HCT116 (cell line): ENCODE measurements around the gene MMP24.

Experiments used
- CTCF ChIP-seq, 3 experiments: fragments of 200-600 bp in 1 of 3; sonication (generic) in 1 of 3; IDR thresholded peaks in 2 of 3; conservative IDR thresholded peaks in 1 of 3; 2 replicates each; pipeline ENCODE4 v1.5.1; 2012 to 2017; ENCODE audit warnings: low read depth in 2 of 3, low read length in 2 of 3, antibody characterized with exemption in 1 of 3, borderline replicate concordance in 1 of 3, control low read depth in 1 of 3, mild to moderate bottlenecking in 1 of 3, mixed read lengths in 1 of 3, mixed run types in 1 of 3, moderate library complexity in 1 of 3; ENCODE audit not compliant: insufficient read depth in 1 of 3
- POLR2A ChIP-seq: IDR thresholded peaks from 2 replicates; pipeline ENCODE4 v1.7.0; 2011; ENCODE audit warnings: borderline replicate concordance; ENCODE audit not compliant: insufficient read depth, insufficient read length; ENCODE audit errors: extremely low read depth

- TF ChIP-seq CTCF (IDR thresholded peaks at IDR 0.05 in 2 of 3, conservative IDR thresholded peaks at IDR 0.05 in 1 of 3; ENCODE audit: borderline replicate concordance in 1 of 3, insufficient read depth in 1 of 3, low read depth in 2 of 3, low read length in 2 of 3) = no peak
- no peak for TF ChIP-seq POLR2A
Observed at GRCh38 chr20:35319192-35319870, 92.8 kb downstream of the MMP24 start.
